ENCODE data around the gene CGB7. TPM values are rescaled to one million over a fixed set of nuclear protein-coding genes. Genes with fewer than 3 reads are reported as not detected.
A peak's percentile ranks its signal among the peaks of the same experiment; 100 is the strongest.
"Not testable (repeated sequence)": the region's sequence is repeated elsewhere in the genome, so short reads cannot be mapped to it uniquely, and the experiment has no call there.

Gene CGB7
- total and polyA plus RNA-seq, 2 experiments from 2014 or later: 0.32 to 0.97 TPM

GRCh38 chr19:49031642-49032301 lies 25.8 kb downstream of the CGB7 start, which contains the start of gene CGB2:
Gene CGB2 (plus strand): TSS chr19:49031890. CDS start chr19:49032096, 206 bp downstream.
- H4K20me1 ChIP-seq (replicated peaks; ENCODE audit: insufficient read depth); H3K27ac Mint-ChIP-seq; H3K4me1 ChIP-seq (ENCODE audit: insufficient read depth); H3K4me3 ChIP-seq; H3K36me3 ChIP-seq (ENCODE audit: insufficient read depth); H3K9me3 Mint-ChIP-seq; H3K27ac ChIP-seq (ENCODE audit: low read depth); H3K4me2 ChIP-seq; H3K79me2 ChIP-seq (replicated peaks; ENCODE audit: insufficient read depth); H3F3A ChIP-seq (replicated peaks; ENCODE audit: low read depth); H3K27me3 ChIP-seq (ENCODE audit: insufficient read depth); H3K36me3 Mint-ChIP-seq (ENCODE audit: low read depth); H3K4me1 Mint-ChIP-seq; H3K9me2 ChIP-seq (ENCODE audit: insufficient read depth); H2AFZ ChIP-seq: not testable (repeated sequence)
- TF ChIP-seq CREB1 (CRISPR knock-in tag; IDR thresholded peaks at IDR 0.05; ENCODE audit: low read depth) (peak; percentile 91), CTCF (conservative IDR thresholded peaks at IDR 0.05; ENCODE audit: low read depth in 2 of 2) (peak; percentile 67 to 70)
- Mint-ChIP-seq H3K4me3 (peak within 1 kb of the TSS; percentile 13; the same call in 1 of the 3 replicates), H3K27me3 (ENCODE audit: insufficient read depth, low read depth, poor library complexity) (peaks cover 20% of the 10 kb centered on the region)
- ATAC-seq (peak; percentile 91), DNase-seq (ENCODE audit: low spot score) (peak; percentile 86)

DNA sequence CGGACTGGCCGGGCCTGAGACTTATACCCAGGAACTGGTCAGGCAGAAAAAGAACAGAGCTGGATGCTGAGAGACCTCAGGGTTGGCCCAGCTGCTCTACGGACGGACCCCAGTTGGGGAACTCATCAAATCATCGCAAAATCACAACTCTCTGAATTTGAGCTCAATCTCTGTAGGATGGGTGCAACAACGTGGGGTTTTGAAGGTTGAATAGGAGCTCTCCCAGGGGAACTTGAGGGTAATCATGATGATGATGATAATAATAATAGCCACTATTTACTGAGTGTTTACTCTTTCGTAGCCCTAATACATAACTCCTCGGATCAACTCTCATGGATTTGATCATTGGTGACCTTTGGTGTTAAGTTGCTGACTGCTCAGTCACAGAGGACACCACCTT lies 27.2 kb downstream of the CGB7 start:
- peaks cover 13% of the 10 kb centered on the region for H3K27me3 Mint-ChIP-seq (ENCODE audit: insufficient read depth, low read depth, poor library complexity)
- H3K27ac ChIP-seq (ENCODE audit: low read depth); H3K9me3 Mint-ChIP-seq; H4K20me1 ChIP-seq (replicated peaks; ENCODE audit: insufficient read depth); DNase-seq (ENCODE audit: low spot score); H3K27ac Mint-ChIP-seq; H3K4me3 Mint-ChIP-seq; H3K36me3 Mint-ChIP-seq (ENCODE audit: low read depth); H3K4me3 ChIP-seq; H3K79me2 ChIP-seq (replicated peaks; ENCODE audit: insufficient read depth); ATAC-seq; H3K27me3 ChIP-seq (ENCODE audit: insufficient read depth); H3F3A ChIP-seq (replicated peaks; ENCODE audit: low read depth); H3K4me2 ChIP-seq; H2AFZ ChIP-seq; H3K4me1 ChIP-seq (ENCODE audit: insufficient read depth); H3K4me1 Mint-ChIP-seq; H3K9me2 ChIP-seq (ENCODE audit: insufficient read depth); H3K36me3 ChIP-seq (ENCODE audit: insufficient read depth): not testable (repeated sequence)

DNA sequence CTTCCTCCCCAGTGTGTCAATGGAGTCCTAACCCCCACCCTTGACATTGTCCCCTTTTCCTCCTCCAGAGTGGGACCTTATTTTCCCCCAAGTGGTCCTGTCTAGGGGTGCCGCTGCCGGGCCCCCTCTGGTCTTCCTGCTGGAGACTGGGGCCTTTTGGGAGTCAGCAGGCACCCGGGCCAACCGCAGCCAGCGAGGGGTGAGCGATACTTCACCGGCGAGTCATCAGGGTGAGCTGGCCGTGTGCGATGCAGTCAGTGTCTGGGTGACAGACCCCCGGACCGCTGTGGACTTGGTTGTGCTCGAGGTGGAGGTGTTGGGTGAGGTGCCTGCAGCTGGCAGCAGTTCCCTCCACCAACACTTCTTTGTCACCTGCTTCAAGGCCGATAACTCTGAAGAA lies 27.8 kb downstream of the CGB7 start:
- H3K27ac ChIP-seq (ENCODE audit: low read depth); H3K36me3 ChIP-seq (ENCODE audit: insufficient read depth); H3K4me3 Mint-ChIP-seq; H2AFZ ChIP-seq; H3K9me2 ChIP-seq (ENCODE audit: insufficient read depth); H3K4me3 ChIP-seq; H3K27ac Mint-ChIP-seq; H3K4me2 ChIP-seq; H3K4me1 ChIP-seq (ENCODE audit: insufficient read depth); ATAC-seq; H3F3A ChIP-seq (replicated peaks; ENCODE audit: low read depth); H3K27me3 ChIP-seq (ENCODE audit: insufficient read depth); H3K36me3 Mint-ChIP-seq (ENCODE audit: low read depth); H3K9me3 Mint-ChIP-seq; H3K79me2 ChIP-seq (replicated peaks; ENCODE audit: insufficient read depth); H3K4me1 Mint-ChIP-seq; DNase-seq (ENCODE audit: low spot score); H4K20me1 ChIP-seq (replicated peaks; ENCODE audit: insufficient read depth): not testable (repeated sequence)
- peaks cover 13% of the 10 kb centered on the region for H3K27me3 Mint-ChIP-seq (ENCODE audit: insufficient read depth, low read depth, poor library complexity)

GRCh38 chr19:49028686-49029085 lies 28.9 kb downstream of the CGB7 start:
- not testable (repeated sequence) for DNase-seq (ENCODE audit: low spot score); H4K20me1 ChIP-seq (replicated peaks; ENCODE audit: insufficient read depth); H3K27ac Mint-ChIP-seq; H3K27ac ChIP-seq (ENCODE audit: low read depth); ATAC-seq; H3K9me2 ChIP-seq (ENCODE audit: insufficient read depth); H3K36me3 Mint-ChIP-seq (ENCODE audit: low read depth); H3K4me1 Mint-ChIP-seq; H3K4me2 ChIP-seq; H3K36me3 ChIP-seq (ENCODE audit: insufficient read depth); H3K27me3 ChIP-seq (ENCODE audit: insufficient read depth); H3K4me1 ChIP-seq (ENCODE audit: insufficient read depth); H3K9me3 Mint-ChIP-seq; H3F3A ChIP-seq (replicated peaks; ENCODE audit: low read depth); H3K4me3 ChIP-seq; H2AFZ ChIP-seq; H3K79me2 ChIP-seq (replicated peaks; ENCODE audit: insufficient read depth); H3K4me3 Mint-ChIP-seq
- peaks cover 13% of the 10 kb centered on the region for H3K27me3 Mint-ChIP-seq (ENCODE audit: insufficient read depth, low read depth, poor library complexity)

DNA sequence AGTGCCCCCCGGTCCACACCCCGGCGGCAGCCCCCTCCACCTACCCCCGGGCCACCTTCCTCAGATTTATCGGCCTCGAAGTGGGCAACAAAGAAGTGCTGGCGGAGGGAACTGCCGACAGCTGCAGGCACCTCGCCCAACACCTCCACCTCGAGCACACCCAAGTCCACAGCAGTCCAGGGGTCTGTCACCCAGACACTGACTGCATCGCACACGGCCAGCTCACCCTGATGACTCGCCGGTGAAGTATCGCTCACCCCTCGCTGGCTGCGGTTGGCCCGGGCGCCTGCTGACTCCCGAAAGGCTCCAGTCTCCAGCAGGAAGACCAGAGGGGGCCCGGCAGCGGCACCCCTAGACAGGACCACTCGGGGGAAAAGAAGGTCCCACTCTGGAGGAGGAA lies 31.9 kb downstream of the CGB7 start:
- not testable (repeated sequence) for H3K79me2 ChIP-seq (replicated peaks; ENCODE audit: insufficient read depth); H3K4me3 Mint-ChIP-seq; H3K9me3 Mint-ChIP-seq; DNase-seq (ENCODE audit: low spot score); H3K4me3 ChIP-seq; H3K4me1 Mint-ChIP-seq; H3K36me3 ChIP-seq (ENCODE audit: insufficient read depth); H3K36me3 Mint-ChIP-seq (ENCODE audit: low read depth); H3K9me2 ChIP-seq (ENCODE audit: insufficient read depth); H3F3A ChIP-seq (replicated peaks; ENCODE audit: low read depth); H3K4me2 ChIP-seq; H3K4me1 ChIP-seq (ENCODE audit: insufficient read depth); ATAC-seq; H3K27ac ChIP-seq (ENCODE audit: low read depth); H2AFZ ChIP-seq; H4K20me1 ChIP-seq (replicated peaks; ENCODE audit: insufficient read depth); H3K27ac Mint-ChIP-seq
- H3K27me3 Mint-ChIP-seq (ENCODE audit: insufficient read depth, low read depth, poor library complexity): peaks cover 13% of the 10 kb centered on the region
- H3K27me3 ChIP-seq (ENCODE audit: insufficient read depth): peaks cover 10% of the 10 kb centered on the region; the same call in 1 of the 2 replicates

DNA sequence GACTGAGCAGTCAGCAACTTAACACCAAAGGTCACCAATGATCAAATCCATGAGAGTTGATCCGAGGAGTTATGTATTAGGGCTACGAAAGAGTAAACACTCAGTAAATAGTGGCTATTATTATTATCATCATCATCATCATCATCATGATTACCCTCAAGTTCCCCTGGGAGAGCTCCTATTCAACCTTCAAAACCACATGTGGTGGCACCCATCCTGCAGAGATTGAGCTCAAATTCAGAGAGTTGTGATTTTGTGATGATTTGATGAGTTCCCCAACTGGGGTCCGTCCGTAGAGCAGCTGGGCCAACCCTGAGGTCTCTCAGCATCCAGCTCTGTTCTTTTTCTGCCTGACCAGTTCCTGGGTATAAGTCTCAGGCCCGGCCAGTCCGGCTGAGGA lies 32.5 kb downstream of the CGB7 start:
- H2AFZ ChIP-seq; H3K36me3 ChIP-seq (ENCODE audit: insufficient read depth); H4K20me1 ChIP-seq (replicated peaks; ENCODE audit: insufficient read depth); H3K9me3 Mint-ChIP-seq; H3K9me2 ChIP-seq (ENCODE audit: insufficient read depth); DNase-seq (ENCODE audit: low spot score); H3K79me2 ChIP-seq (replicated peaks; ENCODE audit: insufficient read depth); H3K27ac Mint-ChIP-seq; H3K4me2 ChIP-seq; H3K36me3 Mint-ChIP-seq (ENCODE audit: low read depth); H3K4me3 ChIP-seq; H3F3A ChIP-seq (replicated peaks; ENCODE audit: low read depth); ATAC-seq; H3K4me3 Mint-ChIP-seq; H3K27ac ChIP-seq (ENCODE audit: low read depth): not testable (repeated sequence)
- Histone ChIP-seq H3K4me1 (ENCODE audit: insufficient read depth) (peaks cover 11% of the 10 kb centered on the region; the same call in 1 of the 2 replicates), H3K27me3 (ENCODE audit: insufficient read depth) (peaks cover 15% of the 10 kb centered on the region; the same call in 1 of the 2 replicates)
- Mint-ChIP-seq H3K4me1 (peaks cover 10% of the 10 kb centered on the region), H3K27me3 (ENCODE audit: insufficient read depth, low read depth, poor library complexity) (peaks cover 14% of the 10 kb centered on the region)

Measured in GM23338 (cell line).